Prostate gland (tissue), 2 donors: ENCODE data around the gene STK10. TPM values are rescaled to one million over a fixed set of nuclear protein-coding genes. Genes with fewer than 3 reads are reported as not detected.

ENCODE experiments used
- DNase-seq: peaks from one replicate; pipeline ENCODE4 v3.0.0-alpha.2; 2019; ENCODE audit warnings: low spot score
- H3K27ac ChIP-seq, 2 donors: fragments of 200-600 bp; sonication (generic); 2 replicates each; pipeline ENCODE4 v1.5.1; 2017 to 2019
- H3K27me3 ChIP-seq: fragments of 200-600 bp; sonication (generic); replicated peaks from 2 replicates; pipeline ENCODE4 v1.5.1; 2019; ENCODE audit not compliant: insufficient read depth
- H3K36me3 ChIP-seq, 2 donors: fragments of 200-600 bp; sonication (generic); 1 replicate in 1 of 2; 2 replicates in 1 of 2; pipeline versions ENCODE4 v1.5.1 to v1.8.1; 2017 to 2019
- H3K4me1 ChIP-seq: fragments of 200-600 bp; sonication (generic); replicated peaks from 2 replicates; pipeline ENCODE4 v1.5.1; 2019
- H3K4me3 ChIP-seq, 2 donors: fragments of 200-600 bp; sonication (generic); 2 replicates each; pipeline ENCODE4 v1.5.1; 2017 to 2019
- H3K9me3 ChIP-seq: fragments of 200-600 bp; sonication (generic); 2 replicates; pipeline ENCODE4 v1.5.1; 2017
- POLR2A ChIP-seq: fragments of 450-650 bp; IDR thresholded peaks from one replicate; pipeline ENCODE4 v1.6.1; 2016; ENCODE audit warnings: antibody characterized with exemption, mild to moderate bottlenecking
- POLR2AphosphoS5 ChIP-seq: sonication (generic); formaldehyde crosslinking; IDR thresholded peaks from one replicate; pipeline ENCODE4 v1.6.1; 2017; ENCODE audit warnings: antibody characterized with exemption
- WGBS: methylation state at CpG from one replicate; pipeline ENCODE4 v1.1.5; 2018; 5-methylcytosine and 5-hydroxymethylcytosine counted together
- intact Hi-C: fragments of 100-400 bp; cut with DNase I; formaldehyde crosslinking; loops from one replicate; pipeline ENCODE4 v1.14.2; 2022
- total RNA-seq, 2 donors: library from RNA; depleted of rRNA; stranded (reverse); fragments of >200 nt; gene quantifications; one replicate each; pipeline ENCODE4 v1.1.0, GENCODE V29; 2016
- TF ChIP-seq, protein P1 (sequence below), 4 experiments: fragments of 200-600 bp in 2 of 4; fragments of 450-650 bp in 2 of 4; sonication (generic) in 2 of 4; IDR thresholded peaks; 1 replicate in 3 of 4; 2 replicates in 1 of 4; pipeline ENCODE4 v1.5.1; 2016 to 2019; ENCODE audit warnings: antibody characterized with exemption in 4 of 4, mild to moderate bottlenecking in 2 of 4, moderate library complexity in 2 of 4

Gene STK10
- total RNA-seq, 2 donors from 2014 or later, result 4.6 to 73.3 TPM

DNA sequence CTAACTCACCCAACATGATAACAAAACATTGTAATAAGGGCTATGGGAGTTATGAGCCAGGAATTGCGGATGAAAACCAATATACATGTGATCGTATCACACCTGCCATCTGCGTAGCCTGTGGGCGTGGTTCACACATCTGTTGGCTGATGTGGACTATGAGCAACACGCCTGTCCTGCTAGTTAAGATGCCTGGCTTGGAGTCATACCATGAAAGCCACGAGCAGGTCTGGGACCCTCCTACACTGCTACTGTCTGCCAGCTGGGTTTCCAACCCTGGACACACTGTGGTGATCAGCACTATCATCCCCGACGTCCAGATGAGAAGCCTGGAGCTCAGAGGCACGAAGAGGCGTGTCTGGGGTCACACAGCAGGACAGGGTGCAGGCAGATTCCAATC, 40.2 kb downstream of the STK10 start:
- no peaks in the 10 kb centered on the region for H3K36me3 ChIP-seq
- no peaks in the 10 kb centered on the region for H3K4me1 ChIP-seq
- DNase-seq, result no peak
- TF ChIP-seq, protein P1, sequence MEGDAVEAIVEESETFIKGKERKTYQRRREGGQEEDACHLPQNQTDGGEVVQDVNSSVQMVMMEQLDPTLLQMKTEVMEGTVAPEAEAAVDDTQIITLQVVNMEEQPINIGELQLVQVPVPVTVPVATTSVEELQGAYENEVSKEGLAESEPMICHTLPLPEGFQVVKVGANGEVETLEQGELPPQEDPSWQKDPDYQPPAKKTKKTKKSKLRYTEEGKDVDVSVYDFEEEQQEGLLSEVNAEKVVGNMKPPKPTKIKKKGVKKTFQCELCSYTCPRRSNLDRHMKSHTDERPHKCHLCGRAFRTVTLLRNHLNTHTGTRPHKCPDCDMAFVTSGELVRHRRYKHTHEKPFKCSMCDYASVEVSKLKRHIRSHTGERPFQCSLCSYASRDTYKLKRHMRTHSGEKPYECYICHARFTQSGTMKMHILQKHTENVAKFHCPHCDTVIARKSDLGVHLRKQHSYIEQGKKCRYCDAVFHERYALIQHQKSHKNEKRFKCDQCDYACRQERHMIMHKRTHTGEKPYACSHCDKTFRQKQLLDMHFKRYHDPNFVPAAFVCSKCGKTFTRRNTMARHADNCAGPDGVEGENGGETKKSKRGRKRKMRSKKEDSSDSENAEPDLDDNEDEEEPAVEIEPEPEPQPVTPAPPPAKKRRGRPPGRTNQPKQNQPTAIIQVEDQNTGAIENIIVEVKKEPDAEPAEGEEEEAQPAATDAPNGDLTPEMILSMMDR (IDR thresholded peaks at IDR 0.05), result no peak
- no peak for TF ChIP-seq POLR2AphosphoS5
- TF ChIP-seq POLR2A, result no peak
- 84% methylated on average over 10 of the region's 10 CpGs for WGBS
- H3K27ac ChIP-seq, result no peak overlapping the region
- H3K4me3 ChIP-seq, result no peak overlapping the region
- no peaks in the 10 kb centered on the region for H3K27me3 ChIP-seq
- intact Hi-C loops, result no loop called here
- no peaks in the 10 kb centered on the region for H3K9me3 ChIP-seq

DNA sequence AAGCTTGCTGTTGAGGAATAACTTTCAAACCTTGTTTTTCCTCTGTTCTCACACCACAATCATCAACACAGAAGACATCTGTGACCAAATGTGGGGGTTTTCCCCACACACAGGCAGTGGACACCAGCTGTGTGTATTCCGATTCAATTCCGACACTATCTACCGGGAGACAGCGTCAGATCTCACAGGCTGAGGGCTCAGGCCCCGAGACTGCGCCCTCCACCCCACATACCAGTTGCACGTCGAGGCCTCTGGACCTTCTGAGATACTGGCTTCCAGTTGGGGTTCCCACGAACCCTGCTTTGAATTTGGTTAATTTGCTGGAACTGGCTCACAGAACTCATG, 41.3 kb downstream of the STK10 start:
- intact Hi-C loops, result no loop called here
- H3K9me3 ChIP-seq, result no peaks in the 10 kb centered on the region
- TF ChIP-seq, protein P1 (IDR thresholded peaks at IDR 0.05), result no peak
- TF ChIP-seq POLR2A (no peak), POLR2AphosphoS5 (no peak)
- H3K4me1 ChIP-seq, result no peaks in the 10 kb centered on the region
- H3K27ac ChIP-seq, result no peak overlapping the region
- no peak overlapping the region for H3K4me3 ChIP-seq
- no peaks in the 10 kb centered on the region for H3K27me3 ChIP-seq
- DNase-seq, result no peak
- 95% methylated on average over 9 of the region's 9 CpGs for WGBS
- no peaks in the 10 kb centered on the region for H3K36me3 ChIP-seq

DNA sequence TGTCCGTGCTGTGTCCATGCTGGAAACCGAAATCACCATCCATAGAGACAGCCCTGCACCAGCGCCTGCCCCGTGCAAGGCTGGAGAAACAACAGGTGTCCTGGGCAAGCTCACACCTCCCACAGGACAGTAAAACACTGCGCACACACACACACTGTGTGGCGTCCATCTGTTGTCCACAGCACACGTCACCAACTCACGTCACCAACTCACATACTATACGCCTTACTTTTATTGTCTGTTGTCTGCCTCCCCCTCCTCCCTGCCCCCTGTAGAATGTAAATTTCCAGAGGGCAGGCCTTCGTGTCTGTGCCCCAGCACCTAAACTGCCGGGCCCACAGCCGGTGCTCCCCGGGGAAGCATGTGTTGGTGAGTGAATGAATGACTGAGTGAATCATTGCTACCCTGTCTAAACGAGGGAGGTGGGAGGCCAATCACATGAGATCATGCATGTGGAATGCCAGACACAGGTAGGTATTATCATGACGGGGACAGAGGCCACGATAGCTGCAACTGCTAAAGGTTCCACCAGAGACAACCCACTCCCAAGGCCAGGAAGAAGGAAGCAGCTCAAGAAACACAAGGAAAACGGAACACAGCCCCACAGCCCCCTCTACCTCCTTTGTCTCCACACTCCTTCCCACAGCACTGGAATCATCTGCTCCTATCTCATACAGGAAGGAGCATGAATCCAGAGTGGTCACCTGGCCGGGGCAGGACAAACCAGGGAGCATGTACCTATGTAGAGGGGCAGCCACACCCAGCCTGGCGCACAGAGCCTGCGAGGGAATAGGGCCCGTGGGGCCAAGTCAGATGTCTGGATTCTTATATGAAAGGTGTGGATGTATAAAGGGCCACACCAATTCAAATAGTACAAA, 41.9 kb downstream of the STK10 start:
- 86% methylated on average over 21 of the region's 21 CpGs for WGBS
- intact Hi-C loops, result no loop called here
- no peaks in the 10 kb centered on the region for H3K4me1 ChIP-seq
- no peak overlapping the region for H3K4me3 ChIP-seq
- TF ChIP-seq POLR2A (no peak), POLR2AphosphoS5 (no peak)
- TF ChIP-seq, protein P1 (IDR thresholded peaks at IDR 0.05), result no peak
- DNase-seq, result no peak
- no peaks in the 10 kb centered on the region for H3K9me3 ChIP-seq
- no peaks in the 10 kb centered on the region for H3K27me3 ChIP-seq
- no peaks in the 10 kb centered on the region for H3K36me3 ChIP-seq
- H3K27ac ChIP-seq, result no peak overlapping the region

DNA sequence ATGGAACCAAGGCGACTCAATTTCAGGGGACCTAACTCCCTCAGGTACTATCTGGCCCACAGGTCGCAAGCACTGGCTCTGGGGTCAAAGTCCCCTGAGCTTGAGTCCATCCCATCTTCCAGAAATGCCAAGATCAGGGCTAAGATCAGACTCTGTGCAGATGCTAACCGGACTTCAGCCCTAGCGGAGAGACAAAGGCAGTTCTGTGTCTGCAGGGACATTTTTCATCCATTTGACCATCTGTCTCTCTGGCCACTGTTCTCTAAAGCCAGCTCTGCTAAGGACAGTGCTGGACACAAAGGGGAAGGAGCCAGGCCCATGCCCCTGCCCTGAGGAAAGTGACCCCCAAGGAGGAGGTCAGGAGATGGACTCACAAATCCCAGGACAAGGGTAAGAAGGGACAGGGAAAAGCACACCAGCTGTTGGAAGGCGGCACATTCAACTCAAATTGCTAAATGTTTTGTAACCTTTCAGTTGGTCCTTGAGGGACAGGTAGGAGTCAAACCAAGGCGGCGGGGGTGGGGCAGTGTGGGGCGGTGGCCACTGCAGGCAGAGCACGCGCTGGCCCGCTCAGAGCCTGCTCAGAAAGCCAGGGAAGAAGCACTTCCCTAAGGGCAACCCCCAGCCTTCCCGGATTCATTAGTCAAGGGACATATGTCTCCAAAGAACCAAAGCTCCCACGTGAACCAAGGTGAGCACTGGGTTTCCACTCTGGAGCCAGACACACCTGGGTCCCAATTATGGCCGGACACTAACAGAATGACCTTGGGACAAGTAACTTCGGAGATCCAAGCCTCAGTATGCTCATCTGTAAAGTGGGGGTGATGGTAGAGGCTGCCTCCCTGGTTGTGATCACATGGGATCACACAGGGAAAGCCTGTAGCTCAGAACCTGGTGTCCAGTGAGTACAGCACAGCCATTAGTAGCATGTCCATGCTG, 42.8 kb downstream of the STK10 start:
- intact Hi-C loops, result no loop called here

More for the DNA sequence above, 42.8 kb downstream of the STK10 start:
- Histone ChIP-seq H3K4me1 (no peaks in the 10 kb centered on the region), H3K27me3 (no peaks in the 10 kb centered on the region), H3K9me3 (no peaks in the 10 kb centered on the region), H3K27ac (no peak overlapping the region), H3K36me3 (no peaks in the 10 kb centered on the region), H3K4me3 (no peak overlapping the region)
- no peak for DNase-seq
- TF ChIP-seq POLR2AphosphoS5 (no peak), POLR2A (no peak)
- TF ChIP-seq, protein P1 (IDR thresholded peaks at IDR 0.05), result no peak
- WGBS, result 95% methylated on average over 15 of the region's 15 CpGs
